GM12878 (cell line): Measurements from ENCODE around the gene IGFALS. TPM values are rescaled to one million over a fixed set of nuclear protein-coding genes. Genes with fewer than 3 reads are reported as not detected.

Experiments
- ATAC-seq: fragments of 200-7000 bp; cut with Tn5 transposase; 3 replicates; pipeline ENCODE4 v1.9.1; 2020; ENCODE audit warnings: mild to moderate bottlenecking, moderate library complexity
- BruUV-seq: library from RNA; stranded (reverse); fragments of 400-500 nt; replicated peaks from 2 replicates; lab custom pipeline; 2021; lab: Mats Ljungman, UMichigan
- CTCF ChIA-PET: fragments of 300-600 bp; sonication (Branson Sonifier 250); formaldehyde crosslinking; extraction: SDS; loops from one replicate; lab custom pipeline; 2021; ENCODE audit warnings: inconsistent platforms; lab: Yijun Ruan, JAX
- POLR2A ChIA-PET: fragments of 350-600 bp; formaldehyde crosslinking; extraction: SDS; loops from one replicate; lab custom pipeline; 2021; ENCODE audit warnings: inconsistent platforms; lab: Charles Lee
- RAD21 ChIA-PET: fragments of 300-600 bp; sonication (Branson Sonifier 250); formaldehyde crosslinking; loops from one replicate; lab custom pipeline; 2023; ENCODE audit warnings: antibody characterized with exemption; ENCODE audit not compliant: unreplicated experiment; lab: Charles Lee
- SMC1A ChIA-PET: fragments of 300-600 bp; sonication (Branson Sonifier 250); formaldehyde crosslinking; loops from one replicate; lab custom pipeline; 2023; ENCODE audit not compliant: unreplicated experiment, uncharacterized antibody; lab: Charles Lee
- DNase-seq: peaks from one replicate; pipeline ENCODE4 v3.0.0-alpha.2; 2011; ENCODE audit warnings: low read depth, low spot score
- FAIRE-seq: peaks from 3 replicates; lab custom pipeline; 2011; peaks lifted over from hg19 to GRCh38; lab: Jason Lieb, UNC
- H2AFZ ChIP-seq: 2 replicates; pipeline ENCODE4 v1.6.0; 2011; ENCODE audit warnings: low read depth, low read length, control low read depth; ENCODE audit not compliant: control insufficient read depth
- H3K27ac ChIP-seq: 2 replicates; pipeline ENCODE4 v1.5.1; 2011; ENCODE audit warnings: control low read depth; ENCODE audit not compliant: control insufficient read depth, insufficient read depth
- H3K27me3 ChIP-seq, 2 experiments: replicated peaks in 1 of 2; 2 replicates each; pipeline versions ENCODE4 v1.6.0 to v1.6.1; 2011; ENCODE audit warnings: low read length in 1 of 2; ENCODE audit not compliant: control insufficient read depth in 2 of 2, insufficient read depth in 2 of 2
- H3K36me3 ChIP-seq, 2 experiments: 2 replicates each; pipeline ENCODE4 v1.5.1; 2011; ENCODE audit warnings: low read length in 1 of 2; ENCODE audit not compliant: control insufficient read depth in 2 of 2, insufficient read depth in 2 of 2
- H3K4me1 ChIP-seq: 2 replicates; pipeline ENCODE4 v1.6.1; 2011; ENCODE audit warnings: mild to moderate bottlenecking, low read length, moderate library complexity, mixed read lengths; ENCODE audit not compliant: control insufficient read depth, insufficient read depth
- H3K4me2 ChIP-seq: 2 replicates; pipeline ENCODE4 v1.6.0; 2011; ENCODE audit warnings: control low read depth; ENCODE audit not compliant: control insufficient read depth, insufficient read depth
- H3K4me3 ChIP-seq: fragments of 200-600 bp; sonication (generic); 2 replicates; pipeline ENCODE4 v1.5.1; 2016
- H3K79me2 ChIP-seq: 2 replicates; pipeline ENCODE4 v1.6.0; 2011; ENCODE audit warnings: low read length; ENCODE audit not compliant: control insufficient read depth, insufficient read depth
- H3K9ac ChIP-seq: 2 replicates; pipeline ENCODE4 v1.8.0; 2011; ENCODE audit warnings: low read length, control low read depth, mixed read lengths; ENCODE audit not compliant: control insufficient read depth, insufficient read depth
- H3K9me3 ChIP-seq: replicated peaks from 3 replicates; pipeline ENCODE4 v1.5.1; 2011; ENCODE audit warnings: mild to moderate bottlenecking, low read length; ENCODE audit not compliant: control insufficient read depth, insufficient read depth
- H4K20me1 ChIP-seq: 2 replicates; pipeline ENCODE4 v1.6.0; 2011; ENCODE audit not compliant: control insufficient read depth, insufficient read depth
- ATF2 ChIP-seq: IDR thresholded peaks from 2 replicates; pipeline ENCODE4 v1.6.1; 2012; ENCODE audit warnings: low read length, inconsistent platforms
- BMI1 ChIP-seq: fragments of 450-650 bp; IDR thresholded peaks from 2 replicates; pipeline ENCODE4 v1.6.1; 2016; ENCODE audit warnings: mild to moderate bottlenecking, moderate library complexity, borderline replicate concordance
- CEBPZ ChIP-seq: fragments of 150-350 bp; IDR thresholded peaks from 2 replicates; pipeline ENCODE4 v1.6.1; 2016; ENCODE audit warnings: low read depth, low read length
- EP300 ChIP-seq, 2 experiments: fragments of 150-350 bp in 1 of 2; IDR thresholded peaks; 2 replicates each; pipeline ENCODE4 v1.6.1; 2011 to 2012; ENCODE audit warnings: low read depth in 2 of 2, low read length in 2 of 2, borderline replicate concordance in 1 of 2, improper control_type of control experiment in 1 of 2, inconsistent platforms in 1 of 2; ENCODE audit not compliant: control insufficient read depth in 1 of 2
- FOXK2 ChIP-seq: fragments of 450-650 bp; IDR thresholded peaks from 2 replicates; pipeline ENCODE4 v1.6.1; 2017; ENCODE audit warnings: mild to moderate bottlenecking, moderate library complexity
- HDAC2 ChIP-seq: fragments of 200-600 bp; sonication (generic); IDR thresholded peaks from 2 replicates; pipeline ENCODE4 v1.6.1; 2017
- MXI1 ChIP-seq: fragments of 150-350 bp; IDR thresholded peaks from 2 replicates; pipeline ENCODE4 v1.6.1; 2011; ENCODE audit warnings: low read depth, mild to moderate bottlenecking, inconsistent platforms, low read length, improper control_type of control experiment
- WRNIP1 ChIP-seq: IDR thresholded peaks from 2 replicates; pipeline ENCODE4 v1.6.1; 2011; ENCODE audit warnings: low read depth, low read length, improper control_type of control experiment, borderline replicate concordance
- ZNF24 ChIP-seq: fragments of 450-650 bp; IDR thresholded peaks from 2 replicates; pipeline ENCODE4 v1.6.1; 2017; ENCODE audit warnings: antibody characterized with exemption, mild to moderate bottlenecking
- WGBS: methylation state at CpG from one replicate; pipeline ENCODE4 v1.1.6; 2016; ENCODE audit warnings: low lambda C conversion rate; ENCODE audit not compliant: insufficient replicate concordance, insufficient coverage; ENCODE audit errors: missing lambda C conversion rate; 5-methylcytosine and 5-hydroxymethylcytosine counted together
- in situ Hi-C: fragments of 300-500 bp; cut with MboI; formaldehyde crosslinking; loops from 9 replicates; pipeline ENCODE4 v1.14.3; 2018; ENCODE audit warnings: mixed read lengths
- intact Hi-C: fragments of 100-400 bp; cut with micrococcal nuclease; formaldehyde crosslinking; loops from one replicate; pipeline ENCODE4 v1.14.2; 2022; ENCODE audit not compliant: unreplicated experiment
- polyA plus RNA-seq, 11 experiments: library from polyadenylated mRNA; depleted of rRNA in 4 of 11; unstranded in 6 of 11; stranded (reverse) in 5 of 11; fragments of >200 nt; fragmentation: Nextera tagmentation in 4 of 11; fragmentation: Illumina TruSeq in 1 of 11; extraction: Ambion mirVana in 4 of 11; extraction: Trizol in 1 of 11; gene quantifications; 1 replicate in 1 of 11; 2 replicates in 10 of 11; pipeline versions ENCODE4 v1.2.1 to v1.2.3, GENCODE V29; 2011 to 2016; ENCODE audit warnings: inconsistent platforms in 2 of 11, missing spikeins in 2 of 11, low read depth in 1 of 11
- total RNA-seq, 4 experiments: library from RNA; depleted of rRNA in 3 of 4; stranded (reverse); fragments of >200 nt in 3 of 4; fragmentation: Illumina TruSeq in 1 of 4; extraction: Trizol in 1 of 4; gene quantifications; 2 replicates each; pipeline versions ENCODE4 v1.2.1 to v1.2.3, GENCODE V29; 2013 to 2021
- TF ChIP-seq, protein P1 (sequence below): fragments of 450-650 bp; conservative IDR thresholded peaks from 2 replicates; pipeline ENCODE4 v1.6.1; 2017; ENCODE audit warnings: mild to moderate bottlenecking, moderate library complexity

IGFALS gene
- total and polyA plus RNA-seq, 10 of the 15 experiments (the other 5 are each of a cell fraction or from before 2014, with no cell fraction given), result 0.04 to 0.11 TPM; not detected in 8

DNA sequence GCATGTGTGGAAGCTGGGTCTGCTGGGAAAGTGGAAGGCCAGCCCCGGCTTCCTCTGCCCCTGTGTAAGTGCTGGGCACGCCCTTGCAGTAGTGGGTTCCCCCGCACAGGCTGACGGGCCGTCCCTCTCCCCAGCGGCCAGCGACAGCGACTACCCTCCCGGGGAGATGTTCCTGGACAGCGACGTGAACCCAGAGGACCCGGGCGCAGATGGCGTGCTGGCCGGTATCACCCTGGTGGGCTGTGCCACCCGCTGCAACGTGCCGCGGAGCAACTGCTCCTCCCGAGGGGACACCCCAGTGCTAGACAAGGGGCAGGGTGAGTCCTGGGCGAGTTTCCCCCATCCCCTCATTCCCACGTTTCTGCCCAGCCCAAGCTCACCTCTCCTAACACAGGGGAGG lies 27.7 kb downstream of the IGFALS start:
- Histone ChIP-seq H3K9me3 (no peaks in the 10 kb centered on the region), H3K4me2 (no peak overlapping the region), H3K4me1 (peaks cover 4% of the 10 kb centered on the region), H3K79me2 (peaks cover 7% of the 10 kb centered on the region), H3K36me3 (peaks cover 0 to 30% of the 10 kb centered on the region in 2 experiments; a peak in 3 of 4 replicates), H3K27ac (no peak overlapping the region)
- ChIA-PET POLR2A (no interaction called here), SMC1A (no interaction called here), CTCF (no interaction called here)
- DNase-seq (no peak), ATAC-seq (no peak)
- intact Hi-C loops, result no loop called here
- TF ChIP-seq EP300 (IDR thresholded peaks at IDR 0.05; ENCODE audit: borderline replicate concordance in 1 of 2, control insufficient read depth in 1 of 2, low read depth in 2 of 2, low read length in 2 of 2) (no peak), HDAC2 (no peak), BMI1 (no peak), CEBPZ (no peak), ATF2 (no peak), MXI1 (no peak), WRNIP1 (no peak), FOXK2 (no peak), ZNF24 (no peak)
- TF ChIP-seq, protein P1, sequence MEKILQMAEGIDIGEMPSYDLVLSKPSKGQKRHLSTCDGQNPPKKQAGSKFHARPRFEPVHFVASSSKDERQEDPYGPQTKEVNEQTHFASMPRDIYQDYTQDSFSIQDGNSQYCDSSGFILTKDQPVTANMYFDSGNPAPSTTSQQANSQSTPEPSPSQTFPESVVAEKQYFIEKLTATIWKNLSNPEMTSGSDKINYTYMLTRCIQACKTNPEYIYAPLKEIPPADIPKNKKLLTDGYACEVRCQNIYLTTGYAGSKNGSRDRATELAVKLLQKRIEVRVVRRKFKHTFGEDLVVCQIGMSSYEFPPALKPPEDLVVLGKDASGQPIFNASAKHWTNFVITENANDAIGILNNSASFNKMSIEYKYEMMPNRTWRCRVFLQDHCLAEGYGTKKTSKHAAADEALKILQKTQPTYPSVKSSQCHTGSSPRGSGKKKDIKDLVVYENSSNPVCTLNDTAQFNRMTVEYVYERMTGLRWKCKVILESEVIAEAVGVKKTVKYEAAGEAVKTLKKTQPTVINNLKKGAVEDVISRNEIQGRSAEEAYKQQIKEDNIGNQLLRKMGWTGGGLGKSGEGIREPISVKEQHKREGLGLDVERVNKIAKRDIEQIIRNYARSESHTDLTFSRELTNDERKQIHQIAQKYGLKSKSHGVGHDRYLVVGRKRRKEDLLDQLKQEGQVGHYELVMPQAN, result no peak
- TF ChIP-seq, all 136 proteins: peak for 0
- Histone ChIP-seq H3K4me3 (no peak overlapping the region), H4K20me1 (no peaks in the 10 kb centered on the region), H2AFZ (no peak overlapping the region), H3K9ac (no peak overlapping the region), H3K27me3 (no peaks in the 10 kb centered on the region)
- RAD21 ChIA-PET, result no interaction called here
- in situ Hi-C loops, result no loop called here
- BruUV-seq, result no TSS peak
- 91% methylated on average over 21 of the region's 22 CpGs for WGBS
- FAIRE-seq, result no peak
